ENCODE measurements around the gene ZNF688.
A peak's percentile ranks its signal among the peaks of the same experiment; 100 is the strongest.

Gene ZNF688

GRCh38 chr16:30532285-30533145, 39.0 kb downstream of the ZNF688 start:
- DNase-seq = no peak
- in situ Hi-C loops (cut with HindIII; ENCODE audit: low pct_ligation_motif_present, low sequenced_read_pairs) = no loop called here
- Histone ChIP-seq H3K27me3 (replicated peaks) (no peaks in the 10 kb centered on the region), H3K27ac (no peak overlapping the region), H3K4me3 (ENCODE audit: low read depth, low read length) (no peak overlapping the region), H3K36me3 (replicated peaks) (no peaks in the 10 kb centered on the region)
- TF ChIP-seq, protein P1, sequence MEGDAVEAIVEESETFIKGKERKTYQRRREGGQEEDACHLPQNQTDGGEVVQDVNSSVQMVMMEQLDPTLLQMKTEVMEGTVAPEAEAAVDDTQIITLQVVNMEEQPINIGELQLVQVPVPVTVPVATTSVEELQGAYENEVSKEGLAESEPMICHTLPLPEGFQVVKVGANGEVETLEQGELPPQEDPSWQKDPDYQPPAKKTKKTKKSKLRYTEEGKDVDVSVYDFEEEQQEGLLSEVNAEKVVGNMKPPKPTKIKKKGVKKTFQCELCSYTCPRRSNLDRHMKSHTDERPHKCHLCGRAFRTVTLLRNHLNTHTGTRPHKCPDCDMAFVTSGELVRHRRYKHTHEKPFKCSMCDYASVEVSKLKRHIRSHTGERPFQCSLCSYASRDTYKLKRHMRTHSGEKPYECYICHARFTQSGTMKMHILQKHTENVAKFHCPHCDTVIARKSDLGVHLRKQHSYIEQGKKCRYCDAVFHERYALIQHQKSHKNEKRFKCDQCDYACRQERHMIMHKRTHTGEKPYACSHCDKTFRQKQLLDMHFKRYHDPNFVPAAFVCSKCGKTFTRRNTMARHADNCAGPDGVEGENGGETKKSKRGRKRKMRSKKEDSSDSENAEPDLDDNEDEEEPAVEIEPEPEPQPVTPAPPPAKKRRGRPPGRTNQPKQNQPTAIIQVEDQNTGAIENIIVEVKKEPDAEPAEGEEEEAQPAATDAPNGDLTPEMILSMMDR (IDR thresholded peaks at IDR 0.05; ENCODE audit: low read depth, low read length, missing control alignments) = no peak

DNA sequence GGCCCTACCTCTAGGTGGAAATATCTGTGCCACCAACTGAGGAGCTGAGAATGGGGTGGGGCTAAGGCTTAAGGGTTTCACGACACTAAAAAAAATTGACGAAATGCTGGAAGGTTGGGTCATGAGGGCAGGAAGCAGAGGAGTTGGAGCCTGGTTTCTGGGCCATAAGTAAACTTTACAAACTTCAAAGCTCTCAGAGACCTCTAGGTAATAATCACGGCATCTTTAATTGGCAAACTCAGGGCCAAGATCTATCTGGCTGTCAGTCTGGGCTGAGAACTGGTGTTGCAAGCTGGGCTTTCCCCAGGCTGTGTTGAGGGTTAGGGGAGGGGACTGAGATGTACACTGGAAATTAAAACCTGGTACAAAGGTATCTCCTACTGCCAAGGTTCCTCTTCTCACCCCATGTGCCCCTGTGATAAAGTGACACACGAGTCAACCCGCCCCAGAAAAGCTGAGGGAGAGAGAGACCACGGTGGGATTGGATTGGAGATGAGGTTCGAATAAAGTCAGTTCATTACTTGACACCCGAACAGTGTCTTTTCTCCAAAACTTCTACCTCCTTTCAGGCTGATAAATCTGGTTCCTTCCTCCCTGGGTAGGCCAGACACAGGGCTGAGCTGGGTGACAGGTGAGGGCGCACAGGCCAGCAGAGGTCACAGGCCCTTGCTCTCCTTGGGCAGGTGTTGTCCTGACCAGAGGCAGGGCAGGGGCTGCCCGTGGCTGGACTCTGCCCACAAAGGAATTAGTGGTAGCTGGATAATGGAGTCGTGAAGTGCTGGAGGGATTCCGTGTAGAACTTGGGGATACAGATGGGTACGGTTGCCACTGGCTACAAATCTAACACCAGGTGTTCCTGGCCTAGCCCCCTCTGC, 41.1 kb downstream of the ZNF688 start:
- H3K27ac ChIP-seq = no peak overlapping the region
- no peak for DNase-seq
- TF ChIP-seq, protein P1 (IDR thresholded peaks at IDR 0.05; ENCODE audit: low read depth, low read length, missing control alignments) = no peak

GRCh38 chr16:30528799-30529457, 42.6 kb downstream of the ZNF688 start:
- Histone ChIP-seq H3K36me3 (replicated peaks) (peaks cover 4% of the 10 kb centered on the region), H3K27me3 (replicated peaks) (no peaks in the 10 kb centered on the region), H3K4me3 (ENCODE audit: low read depth, low read length) (no peak overlapping the region), H3K27ac (no peak overlapping the region)
- in situ Hi-C loops (cut with HindIII; ENCODE audit: low pct_ligation_motif_present, low sequenced_read_pairs) = no loop called here
- TF ChIP-seq, protein P1 (IDR thresholded peaks at IDR 0.05; ENCODE audit: low read depth, low read length, missing control alignments) = no peak
- no peak for DNase-seq

More for the DNA sequence above, 41.1 kb downstream of the ZNF688 start:
- Histone ChIP-seq H3K36me3 (replicated peaks) (no peaks in the 10 kb centered on the region), H3K4me3 (ENCODE audit: low read depth, low read length) (no peak overlapping the region), H3K27me3 (replicated peaks) (no peaks in the 10 kb centered on the region)
- in situ Hi-C loops (cut with HindIII; ENCODE audit: low pct_ligation_motif_present, low sequenced_read_pairs) = no loop called here

DNA sequence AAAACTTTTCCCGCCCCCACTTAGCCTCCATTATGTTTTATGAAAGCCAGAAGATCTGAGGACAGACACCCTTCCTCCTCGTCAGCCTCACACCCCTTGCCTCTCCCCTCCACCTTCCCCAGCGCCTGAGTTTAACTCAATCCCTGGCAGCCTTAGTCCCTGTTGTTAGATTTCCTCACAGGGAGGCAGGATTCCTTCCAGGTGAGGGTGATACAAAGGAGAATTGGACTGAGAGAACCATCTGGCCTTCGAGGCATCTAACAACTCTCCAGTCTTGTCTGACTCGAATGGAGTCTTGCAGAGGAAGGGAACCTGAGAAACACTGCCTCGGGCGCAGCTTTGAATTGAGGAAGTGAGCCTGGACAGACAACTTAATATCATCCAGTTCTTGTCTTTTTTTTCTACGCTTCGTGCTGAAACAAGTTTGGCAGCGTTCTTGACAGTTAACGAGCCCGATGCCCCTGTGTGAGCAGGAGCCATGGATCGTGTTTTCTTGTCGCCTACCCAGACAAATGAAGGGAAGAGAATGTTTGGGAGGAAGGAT, 43.8 kb downstream of the ZNF688 start:
- in situ Hi-C loops (cut with HindIII; ENCODE audit: low pct_ligation_motif_present, low sequenced_read_pairs) = no loop called here
- H3K27me3 ChIP-seq (replicated peaks) = no peaks in the 10 kb centered on the region
- peak overlapping the region; percentile 29 for H3K4me3 ChIP-seq (ENCODE audit: low read depth, low read length)
- DNase-seq = no peak
- peaks cover 4% of the 10 kb centered on the region for H3K36me3 ChIP-seq (replicated peaks)
- H3K27ac ChIP-seq = no peak overlapping the region
- TF ChIP-seq, protein P1 (IDR thresholded peaks at IDR 0.05; ENCODE audit: low read depth, low read length, missing control alignments) = no peak

- Histone ChIP-seq H3K4me3 (ENCODE audit: low read depth, low read length) (peak overlapping the region; percentile 75), H3K27me3 (replicated peaks) (no peaks in the 10 kb centered on the region), H3K27ac (peak overlapping the region; percentile 88), H3K36me3 (replicated peaks) (peaks cover 4% of the 10 kb centered on the region)
- TF ChIP-seq, protein P1 (IDR thresholded peaks at IDR 0.05; ENCODE audit: low read depth, low read length, missing control alignments) = peak; percentile 39
- DNase-seq = peak; percentile 96
- in situ Hi-C loops (cut with HindIII; ENCODE audit: low pct_ligation_motif_present, low sequenced_read_pairs) = no loop called here
Observed at GRCh38 chr16:30526823-30527634, 44.5 kb downstream of the ZNF688 start.

Measured in brain microvascular endothelial cell (primary cell).